ENCODE measurements around the gene ADD2.

DNA sequence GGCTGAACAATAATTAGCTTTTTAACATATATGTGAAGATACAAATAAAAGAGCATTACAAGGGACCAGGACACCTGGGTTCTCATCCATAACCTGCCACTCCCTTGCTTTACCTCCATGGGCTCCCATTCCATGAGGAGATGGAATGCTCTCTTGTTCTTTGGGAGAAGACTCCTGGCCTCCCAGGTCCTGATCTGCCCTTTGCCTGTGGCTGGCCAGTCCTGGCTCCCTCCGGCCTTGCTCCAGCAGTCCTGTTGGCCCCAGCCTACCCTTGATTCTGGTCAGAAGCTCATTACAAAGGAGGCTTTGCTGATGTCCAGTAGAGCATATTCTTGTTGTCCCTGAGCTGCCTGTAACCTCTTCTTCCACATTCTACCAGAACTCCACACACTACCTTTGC is 60.3 kb downstream of the ADD2 start:
- no peak for TF ChIP-seq POLR2A (IDR thresholded peaks at IDR 0.05; ENCODE audit: low read length)
- TF ChIP-seq GATA1 (IDR thresholded peaks at IDR 0.05; ENCODE audit: low read depth, low read length): no peak

All from erythroblast (primary cell).